A549 treated with AZD2906 at 1 μM for 4 hours (cell line): Measurements from ENCODE around the gene MED22. TPM values are rescaled to one million over a fixed set of nuclear protein-coding genes. Genes with fewer than 3 reads are reported as not detected.

Source experiments
- total RNA-seq: library from RNA; stranded (reverse); fragments of 200-300 nt; extraction: Qiagen RNA extraction; gene quantifications from 5 replicates; pipeline ENCODE4 v1.2.3, GENCODE V29; 2022

The MED22 gene
- total RNA-seq = 23.5 to 32.2 TPM (median 30.0 TPM) in 5 replicates

GRCh38 chr9:133347985-133348717 is at the start of gene MED22, which contains the start of gene RPL7A:
Gene MED22, minus strand, starts transcription at chr9:133348131. Its CDS starts 1,469 bp downstream, at chr9:133346662.
Gene RPL7A, plus strand, starts transcription at chr9:133348218. Its CDS starts 26 bp downstream, at chr9:133348244.

DNA sequence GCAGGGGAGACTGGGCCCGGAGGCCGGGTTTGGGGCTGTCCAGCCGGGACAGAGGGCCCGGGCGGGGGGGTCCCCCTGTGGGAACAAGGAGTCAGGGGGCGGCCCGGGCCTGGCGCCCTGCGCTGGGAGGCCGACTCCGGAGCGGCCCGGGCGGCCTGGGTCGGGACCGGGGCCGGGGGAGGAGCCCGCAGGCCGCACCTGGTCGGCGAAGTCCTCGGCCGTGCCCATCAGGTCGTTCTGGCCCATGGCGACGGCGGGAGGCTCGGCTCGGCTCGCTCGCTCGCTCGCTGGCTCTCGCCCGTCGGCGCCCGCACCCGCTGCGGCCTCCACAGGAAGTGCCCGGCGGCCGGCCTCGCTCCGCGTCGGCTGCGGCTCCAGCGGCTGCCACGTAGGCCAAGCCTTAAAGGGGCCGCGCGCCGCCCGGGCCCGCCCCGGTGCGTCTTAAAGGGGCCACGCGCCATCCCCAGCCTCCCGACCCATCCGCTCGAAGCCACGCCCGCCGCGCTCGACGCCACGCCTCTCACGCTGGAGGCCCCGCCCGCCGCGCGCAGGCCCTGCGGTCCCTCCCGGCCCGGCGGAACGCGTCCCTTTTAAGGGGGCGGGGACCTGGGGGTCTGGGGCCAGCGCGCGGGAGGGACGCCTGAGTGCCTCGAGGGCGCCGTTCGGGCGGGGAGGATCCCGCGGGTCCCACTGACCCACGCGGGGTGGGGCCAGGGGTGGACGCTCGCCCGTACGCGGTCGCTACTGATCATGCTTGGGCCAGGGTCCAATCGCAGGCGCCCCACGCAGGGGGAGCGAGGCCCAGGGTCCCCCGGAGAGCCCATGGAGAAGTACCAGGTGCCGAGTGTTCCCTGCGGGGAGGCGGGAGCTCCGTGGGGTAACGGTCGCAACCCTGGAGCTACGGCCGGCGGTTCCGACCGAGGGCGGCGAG is 28.1 kb upstream of the MED22 start, which contains the start of the genes STKLD1 and SURF4:
Gene STKLD1, plus strand, starts transcription at position 643 of the 931 bp plus-strand sequence. Its CDS starts 108 bp downstream, at position 751.
Gene SURF4, minus strand, starts transcription at position 337 of the 931 bp plus-strand sequence. Its CDS starts 91 bp downstream, at position 246.

GRCh38 chr9:133356391-133357091 is 8.6 kb upstream of the MED22 start, which contains the start of the genes SURF1 and SURF2:
Gene SURF1, minus strand, starts transcription at chr9:133356487. Its CDS starts 34 bp downstream, at chr9:133356453.
Gene SURF2, plus strand, starts transcription at chr9:133356550. Its CDS starts 43 bp downstream, at chr9:133356593.

GRCh38 chr9:133335924-133336811 is 11.8 kb downstream of the MED22 start, which contains the start of gene SURF6:
Gene SURF6, minus strand, starts transcription at chr9:133336188. Its CDS starts 56 bp downstream, at chr9:133336132.

Other genes with a start within 250 kb of the MED22 start
- gene RALGDS, start 226.9 kb downstream of the MED22 start, total RNA-seq = 23.5 to 31.1 TPM (median 29.2 TPM) in 5 replicates
- gene GBGT1, start 184.2 kb downstream of the MED22 start, total RNA-seq = 1.4 to 2.6 TPM (median 2.0 TPM) in 5 replicates
- gene OBP2B, start 138.9 kb downstream of the MED22 start, total RNA-seq = not detected in 5 replicates
- gene ABO, start 72.9 kb downstream of the MED22 start, total RNA-seq = not detected in 5 replicates
- gene SURF6, start 11.9 kb downstream of the MED22 start, total RNA-seq = 22.3 to 28.8 TPM (median 25.0 TPM) in 5 replicates
- 3,317 to 3,500 TPM (median 3,431 TPM) in 5 replicates for gene RPL7A, start 87 bp upstream of the MED22 start, total RNA-seq
- gene SURF1, start 8.4 kb upstream of the MED22 start, total RNA-seq = 36.2 to 49.2 TPM (median 42.8 TPM) in 5 replicates
- gene SURF2, start 8.4 kb upstream of the MED22 start, total RNA-seq = 37.8 to 53.4 TPM (median 45.4 TPM) in 5 replicates
- gene SURF4, start 27.9 kb upstream of the MED22 start, total RNA-seq = 187 to 197 TPM (median 194 TPM) in 5 replicates
- 0.50 to 0.92 TPM (median 0.64 TPM) in 5 replicates for gene STKLD1, start 28.2 kb upstream of the MED22 start, total RNA-seq
- 29.2 to 36.5 TPM (median 33.6 TPM) in 5 replicates for gene REXO4, start 69.9 kb upstream of the MED22 start, total RNA-seq
- 0.31 to 0.63 TPM (median 0.60 TPM) in 5 replicates for gene ADAMTS13, start 74.2 kb upstream of the MED22 start, total RNA-seq
- gene CACFD1, start 111.8 kb upstream of the MED22 start, total RNA-seq = 4.2 to 5.3 TPM (median 4.5 TPM) in 5 replicates
- 17.1 to 21.5 TPM (median 19.5 TPM) in 5 replicates for gene SLC2A6, start 131.0 kb upstream of the MED22 start, total RNA-seq
- gene MYMK, start 176.8 kb upstream of the MED22 start, total RNA-seq = not detected in 5 replicates
- not detected in 5 replicates for gene ADAMTSL2, start 186.6 kb upstream of the MED22 start, total RNA-seq